Endothelial cell of umbilical vein (primary cell): ENCODE data around the gene ITGAX. TPM values are rescaled to one million over a fixed set of nuclear protein-coding genes. Genes with fewer than 3 reads are reported as not detected.

ENCODE experiments used
- BruUV-seq: library from RNA; stranded (reverse); fragments of 400-500 nt; replicated peaks from 2 replicates; lab custom pipeline; 2021; lab: Mats Ljungman, UMichigan
- CTCF ChIA-PET: fragments of 300-600, 350-600 bp; sonication (Branson Sonifier 250); formaldehyde crosslinking; loops from one replicate; lab custom pipeline; 2021; ENCODE audit warnings: antibody characterized with exemption, inconsistent platforms; lab: Charles Lee
- POLR2A ChIA-PET: fragments of 300-600, 350-600 bp; sonication (Branson Sonifier 250); formaldehyde crosslinking; loops from one replicate; lab custom pipeline; 2021; ENCODE audit warnings: antibody characterized with exemption, inconsistent platforms; lab: Charles Lee
- DNase-seq: peaks from one replicate; pipeline ENCODE4 v3.0.0-alpha.2; 2011; ENCODE audit warnings: low read depth, low spot score
- FAIRE-seq: peaks from 2 replicates; lab custom pipeline; 2011; peaks lifted over from hg19 to GRCh38; lab: Jason Lieb, UNC
- H2AFZ ChIP-seq: 2 replicates; pipeline ENCODE4 v1.6.0; 2012; ENCODE audit warnings: low read depth, low read length, control low read depth, inconsistent platforms
- H3K27ac ChIP-seq: 2 replicates; pipeline ENCODE4 v1.5.1; 2011; ENCODE audit warnings: low read depth, mild to moderate bottlenecking, control low read depth, low read length, moderate library complexity; ENCODE audit not compliant: insufficient read depth
- H3K27me3 ChIP-seq, 2 experiments: 2 replicates each; pipeline versions ENCODE4 v1.6.0 to v1.6.1; 2011; ENCODE audit warnings: low read length in 2 of 2, mixed read lengths in 1 of 2; ENCODE audit not compliant: control insufficient read depth in 2 of 2, insufficient read depth in 2 of 2
- H3K36me3 ChIP-seq, 2 experiments: 2 replicates in 1 of 2; 3 replicates in 1 of 2; pipeline ENCODE4 v1.5.1; 2011; ENCODE audit warnings: low read length in 2 of 2, mild to moderate bottlenecking in 1 of 2, moderate library complexity in 1 of 2; ENCODE audit not compliant: control insufficient read depth in 2 of 2, insufficient read depth in 2 of 2; ENCODE audit errors: extremely low read depth in 1 of 2
- H3K4me1 ChIP-seq: 3 replicates; pipeline ENCODE4 v1.5.1; 2011; ENCODE audit warnings: mild to moderate bottlenecking, low read length; ENCODE audit not compliant: control insufficient read depth, insufficient read depth; ENCODE audit errors: extremely low read depth
- H3K4me2 ChIP-seq: 2 replicates; pipeline ENCODE4 v1.6.1; 2011; ENCODE audit warnings: low read length, control low read depth, mixed read lengths; ENCODE audit not compliant: insufficient read depth
- H3K4me3 ChIP-seq, 3 experiments: fragments of 200-600 bp in 1 of 3; sonication (generic), shearing (Covaris generic) in 1 of 3; replicated peaks in 1 of 3; 2 replicates each; pipeline ENCODE4 v1.5.1; 2011 to 2016; ENCODE audit warnings: control low read depth in 3 of 3, low read length in 3 of 3, mild to moderate bottlenecking in 2 of 3, inconsistent platforms in 1 of 3, low read depth in 1 of 3, moderate library complexity in 1 of 3; ENCODE audit not compliant: insufficient read depth in 1 of 3
- H3K79me2 ChIP-seq: 2 replicates; pipeline ENCODE4 v1.6.0; 2012; ENCODE audit warnings: low read length, inconsistent platforms; ENCODE audit not compliant: control insufficient read depth, insufficient read depth
- H3K9ac ChIP-seq: replicated peaks from 2 replicates; pipeline ENCODE3; 2011; ENCODE audit warnings: low read length, control low read depth; ENCODE audit not compliant: insufficient read depth; ENCODE audit errors: extremely low read depth
- H3K9me1 ChIP-seq: replicated peaks from 3 replicates; pipeline ENCODE4 v1.6.0; 2011; ENCODE audit warnings: mild to moderate bottlenecking, low read length; ENCODE audit not compliant: control insufficient read depth, insufficient read depth; ENCODE audit errors: extremely low read depth
- H3K9me3 ChIP-seq: replicated peaks from 2 replicates; pipeline ENCODE4 v1.5.1; 2012; ENCODE audit warnings: low read length, inconsistent platforms; ENCODE audit not compliant: control insufficient read depth, insufficient read depth
- H4K20me1 ChIP-seq: replicated peaks from 2 replicates; pipeline ENCODE3; 2011; ENCODE audit warnings: mild to moderate bottlenecking, low read length; ENCODE audit not compliant: control insufficient read depth, insufficient read depth; ENCODE audit errors: extremely low read depth
- EZH2 ChIP-seq: IDR thresholded peaks from 2 replicates; pipeline ENCODE4 v1.6.1; 2012; ENCODE audit warnings: borderline replicate concordance, low read depth, mild to moderate bottlenecking, moderate library complexity, low read length, inconsistent platforms; ENCODE audit not compliant: severe bottlenecking
- FOS ChIP-seq: IDR thresholded peaks from 2 replicates; pipeline ENCODE4 v1.6.1; 2011; ENCODE audit warnings: mild to moderate bottlenecking, low read length, moderate library complexity, borderline replicate concordance; ENCODE audit not compliant: insufficient read depth
- GATA2 ChIP-seq: IDR thresholded peaks from 2 replicates; pipeline ENCODE4 v1.7.0; 2011; ENCODE audit warnings: low read depth, mild to moderate bottlenecking, moderate library complexity, mixed read lengths, low read length; ENCODE audit not compliant: insufficient read length, insufficient read depth
- JUN ChIP-seq: IDR thresholded peaks from 2 replicates; pipeline ENCODE4 v1.6.1; 2011; ENCODE audit warnings: borderline replicate concordance, low read depth; ENCODE audit not compliant: insufficient read length, insufficient read depth
- MYC ChIP-seq: IDR thresholded peaks from one replicate; pipeline ENCODE4 v1.6.1; 2011; ENCODE audit warnings: mild to moderate bottlenecking, low read depth, low read length
- POLR2A ChIP-seq: IDR thresholded peaks from 2 replicates; pipeline ENCODE4 v1.6.1; 2012; ENCODE audit warnings: low read depth, mild to moderate bottlenecking, control low read depth, low read length
- POLR2AphosphoS5 ChIP-seq: IDR thresholded peaks from 2 replicates; pipeline ENCODE4 v1.6.1; 2012; ENCODE audit warnings: low read depth, mild to moderate bottlenecking, control low read depth, low read length, moderate library complexity; ENCODE audit not compliant: insufficient read depth
- dilution Hi-C: fragments of 300-500 bp; cut with MboI; formaldehyde crosslinking; loops from one replicate; pipeline ENCODE4 v1.15.0; 2019; ENCODE audit warnings: low sequenced_read_pairs; ENCODE audit not compliant: extremely low pct_ligation_motif_present
- intact Hi-C: fragments of 100-400 bp; cut with micrococcal nuclease; formaldehyde crosslinking; loops from one replicate; pipeline ENCODE4 v1.10.0; 2022
- polyA plus RNA-seq, 4 experiments: library from polyadenylated mRNA; depleted of rRNA in 3 of 4; stranded (reverse) in 3 of 4; unstranded in 1 of 4; fragments of >200 nt; gene quantifications; 2 replicates each; pipeline versions ENCODE4 v1.2.1 to v1.2.3, GENCODE V29; 2011 to 2012; ENCODE audit warnings: missing spikeins in 1 of 4
- total RNA-seq: library from RNA; stranded (reverse); gene quantifications from 2 replicates; pipeline ENCODE4 v1.2.3, GENCODE V29; 2021
- TF ChIP-seq, protein P1 (sequence below): IDR thresholded peaks from 2 replicates; pipeline ENCODE4 v1.6.1; 2011; ENCODE audit not compliant: insufficient read depth, insufficient read length
- TF ChIP-seq, protein P2 (sequence below), 2 donors: IDR thresholded peaks; 1 replicate in 1 of 2; 2 replicates in 1 of 2; pipeline ENCODE4 v1.5.1; 2011; ENCODE audit warnings: low read length in 2 of 2, mild to moderate bottlenecking in 2 of 2, moderate library complexity in 2 of 2, control low read depth in 1 of 2, inconsistent platforms in 1 of 2, low read depth in 1 of 2; ENCODE audit not compliant: insufficient read depth in 1 of 2; ENCODE audit errors: extremely low read depth in 1 of 2

ITGAX gene
- total and polyA plus RNA-seq, 2 donors (not counting 3 experiments of a cell fraction or from before 2014, with no cell fraction given): 0.18 to 1.4 TPM

DNA sequence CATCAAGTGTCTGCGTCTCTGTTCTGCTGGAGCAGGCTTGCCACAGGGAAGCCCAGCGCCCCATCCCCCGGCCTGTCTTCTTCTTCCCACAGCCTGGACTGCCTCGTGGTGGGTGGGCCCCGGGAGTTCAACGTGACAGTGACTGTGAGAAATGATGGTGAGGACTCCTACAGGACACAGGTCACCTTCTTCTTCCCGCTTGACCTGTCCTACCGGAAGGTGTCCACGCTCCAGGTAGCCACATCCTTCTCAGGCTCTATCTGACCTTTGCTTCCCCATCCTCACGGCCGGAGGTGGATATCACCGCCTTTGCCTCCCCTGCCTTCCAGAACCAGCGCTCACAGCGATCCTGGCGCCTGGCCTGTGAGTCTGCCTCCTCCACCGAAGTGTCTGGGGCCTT, 29.8 kb upstream of the ITGAX start:
- H3K4me1 ChIP-seq: no peaks in the 10 kb centered on the region
- BruUV-seq: no TSS peak
- H2AFZ ChIP-seq: no peak overlapping the region
- H3K36me3 ChIP-seq: no peaks in the 10 kb centered on the region
- no peak for TF ChIP-seq EZH2
- TF ChIP-seq GATA2: no peak
- TF ChIP-seq JUN: no peak
- TF ChIP-seq MYC: no peak
- TF ChIP-seq POLR2AphosphoS5: no peak
- no peak for TF ChIP-seq POLR2A
- no peak for TF ChIP-seq FOS
- TF ChIP-seq, protein P1, sequence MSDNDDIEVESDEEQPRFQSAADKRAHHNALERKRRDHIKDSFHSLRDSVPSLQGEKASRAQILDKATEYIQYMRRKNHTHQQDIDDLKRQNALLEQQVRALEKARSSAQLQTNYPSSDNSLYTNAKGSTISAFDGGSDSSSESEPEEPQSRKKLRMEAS: no peak
- TF ChIP-seq, protein P2, sequence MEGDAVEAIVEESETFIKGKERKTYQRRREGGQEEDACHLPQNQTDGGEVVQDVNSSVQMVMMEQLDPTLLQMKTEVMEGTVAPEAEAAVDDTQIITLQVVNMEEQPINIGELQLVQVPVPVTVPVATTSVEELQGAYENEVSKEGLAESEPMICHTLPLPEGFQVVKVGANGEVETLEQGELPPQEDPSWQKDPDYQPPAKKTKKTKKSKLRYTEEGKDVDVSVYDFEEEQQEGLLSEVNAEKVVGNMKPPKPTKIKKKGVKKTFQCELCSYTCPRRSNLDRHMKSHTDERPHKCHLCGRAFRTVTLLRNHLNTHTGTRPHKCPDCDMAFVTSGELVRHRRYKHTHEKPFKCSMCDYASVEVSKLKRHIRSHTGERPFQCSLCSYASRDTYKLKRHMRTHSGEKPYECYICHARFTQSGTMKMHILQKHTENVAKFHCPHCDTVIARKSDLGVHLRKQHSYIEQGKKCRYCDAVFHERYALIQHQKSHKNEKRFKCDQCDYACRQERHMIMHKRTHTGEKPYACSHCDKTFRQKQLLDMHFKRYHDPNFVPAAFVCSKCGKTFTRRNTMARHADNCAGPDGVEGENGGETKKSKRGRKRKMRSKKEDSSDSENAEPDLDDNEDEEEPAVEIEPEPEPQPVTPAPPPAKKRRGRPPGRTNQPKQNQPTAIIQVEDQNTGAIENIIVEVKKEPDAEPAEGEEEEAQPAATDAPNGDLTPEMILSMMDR (IDR thresholded peaks at IDR 0.05; ENCODE audit: extremely low read depth in 1 of 2, insufficient read depth in 1 of 2, low read depth in 1 of 2, low read length in 2 of 2): no peak
- intact Hi-C loops (no loop called here), dilution Hi-C loops (no loop called here)
- no peak overlapping the region for H3K4me2 ChIP-seq
- H3K9ac ChIP-seq: no peak overlapping the region
- FAIRE-seq (no peak), DNase-seq (no peak)
- no peak overlapping the region for H3K4me3 ChIP-seq
- POLR2A ChIA-PET: no interaction called here
- peaks cover 2% of the 10 kb centered on the region in 2 experiments for H3K27me3 ChIP-seq
- CTCF ChIA-PET: no interaction called here
- H4K20me1 ChIP-seq: no peaks in the 10 kb centered on the region
- H3K9me1 ChIP-seq: no peaks in the 10 kb centered on the region
- H3K27ac ChIP-seq: no peak overlapping the region
- H3K79me2 ChIP-seq: no peaks in the 10 kb centered on the region
- no peaks in the 10 kb centered on the region for H3K9me3 ChIP-seq
